CD4-positive, alpha-beta T cell (primary cell): Measurements from ENCODE around the gene IGF2BP3. TPM values are rescaled to one million over a fixed set of nuclear protein-coding genes. Genes with fewer than 3 reads are reported as not detected.

Experiments
- ATAC-seq: fragments of 200-7000 bp; cut with Tn5 transposase; one replicate; pipeline ENCODE4 v1.10.0; 2022; ENCODE audit warnings: mild to moderate bottlenecking; ENCODE audit not compliant: poor library complexity
- CTCF ChIA-PET: fragments of 350-600 bp; sonication (Branson Sonifier 250); formaldehyde crosslinking; loops from one replicate; lab custom pipeline; 2021; ENCODE audit warnings: antibody characterized with exemption, inconsistent platforms; lab: Charles Lee
- POLR2A ChIA-PET: fragments of 350-600 bp; sonication (Branson Sonifier 250); formaldehyde crosslinking; loops from one replicate; lab custom pipeline; 2021; ENCODE audit warnings: antibody characterized with exemption, inconsistent platforms; lab: Charles Lee
- DNase-seq, 14 experiments: peaks; one replicate each; pipeline ENCODE4 v3.0.0-alpha.2; 2013 to 2020; ENCODE audit warnings: mixed read lengths in 2 of 14
- H3K27ac ChIP-seq, 2 donors: one replicate each; pipeline versions ENCODE4 v1.5.1 to v1.7.0; 2013; ENCODE audit warnings: low read length in 2 of 2, low read depth in 1 of 2, mild to moderate bottlenecking in 1 of 2
- H3K27me3 ChIP-seq, 2 experiments: 1 replicate in 1 of 2; 2 replicates in 1 of 2; pipeline versions ENCODE4 v1.6.1 to v1.7.0; 2013; ENCODE audit warnings: low read length in 2 of 2, control low read depth in 1 of 2, mild to moderate bottlenecking in 1 of 2, moderate library complexity in 1 of 2; ENCODE audit not compliant: insufficient read depth in 2 of 2, control insufficient read depth in 1 of 2
- H3K36me3 ChIP-seq: one replicate; pipeline ENCODE4 v1.6.1; 2013; ENCODE audit warnings: low read length, control low read depth; ENCODE audit not compliant: insufficient read depth
- H3K4me1 ChIP-seq: one replicate; pipeline ENCODE4 v1.6.1; 2013; ENCODE audit warnings: low read length, control low read depth; ENCODE audit not compliant: insufficient read depth
- H3K4me3 ChIP-seq: one replicate; pipeline ENCODE4 v1.5.1; 2013; ENCODE audit warnings: mild to moderate bottlenecking, low read length, moderate library complexity
- H3K9me3 ChIP-seq, 2 experiments: 1 replicate in 1 of 2; 2 replicates in 1 of 2; pipeline versions ENCODE4 v1.6.1 to v1.7.0; 2013; ENCODE audit warnings: low read length in 2 of 2, mild to moderate bottlenecking in 2 of 2, control low read depth in 1 of 2, moderate library complexity in 1 of 2; ENCODE audit not compliant: control insufficient read depth in 1 of 2, insufficient read depth in 1 of 2
- H3K27ac Mint-ChIP-seq: one replicate; pipeline ENCODE4 v1.8.0; 2020; ENCODE audit warnings: mixed read lengths
- H3K27me3 Mint-ChIP-seq: one replicate; pipeline ENCODE4 v1.8.0; 2021; ENCODE audit warnings: mixed read lengths
- H3K36me3 Mint-ChIP-seq: one replicate; pipeline ENCODE4 v1.8.0; 2021; ENCODE audit warnings: low read depth, mixed read lengths
- H3K4me1 Mint-ChIP-seq: one replicate; pipeline ENCODE4 v1.8.0; 2021; ENCODE audit warnings: low read depth, mixed read lengths
- H3K4me3 Mint-ChIP-seq: one replicate; pipeline ENCODE4 v1.8.0; 2020; ENCODE audit warnings: mild to moderate bottlenecking, mixed read lengths
- H3K9me3 Mint-ChIP-seq: one replicate; pipeline ENCODE4 v1.8.0; 2020; ENCODE audit warnings: mixed read lengths
- CTCF ChIP-seq: fragments of 200-600 bp; IDR thresholded peaks from one replicate; pipeline ENCODE4 v1.8.0; 2022; ENCODE audit warnings: antibody characterized with exemption, mild to moderate bottlenecking
- intact Hi-C, 2 experiments: fragments of 100-400 bp; cut with DNase I in 1 of 2; cut with micrococcal nuclease in 1 of 2; formaldehyde crosslinking; loops; one replicate each; pipeline versions ENCODE4 v1.15.1 to v1.9.0; 2023 to 2025; cut with DNase I, micrococcal nuclease
- total RNA-seq, 174 experiments: library from RNA in 2 of 174; stranded (reverse) in 2 of 174; gene quantifications; one replicate each; pipeline ENCODE4 v1.2.3 and lab custom pipeline; 2021 to 2026

Gene IGF2BP3
- total RNA-seq, 2 experiments from 2014 or later: not detected

DNA sequence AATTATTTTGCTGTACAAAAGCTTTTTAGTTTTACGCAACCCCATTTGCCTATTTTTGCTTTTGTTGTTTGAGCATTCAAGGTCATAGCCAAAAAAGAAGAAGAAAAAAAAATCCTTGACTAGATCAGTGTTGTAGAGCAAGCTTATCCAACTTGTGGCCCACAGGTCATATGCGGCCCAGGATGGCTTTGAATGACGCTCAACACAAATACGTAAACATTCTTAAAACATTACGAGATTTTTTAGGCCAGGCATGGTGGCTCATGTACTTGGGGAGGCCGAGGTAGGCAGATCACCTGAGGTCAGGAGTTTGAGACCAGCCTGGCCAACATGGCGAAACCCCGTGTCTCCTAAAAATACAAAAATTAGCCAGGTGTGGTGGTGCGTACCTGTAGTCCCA is 179.3 kb downstream of the IGF2BP3 start:
- DNase-seq: no peak
- Histone ChIP-seq H3K27me3 (no peaks in the 10 kb centered on the region), H3K27ac (no peak overlapping the region), H3K36me3 (no peaks in the 10 kb centered on the region), H3K4me1 (peaks cover 15% of the 10 kb centered on the region), H3K4me3 (no peak overlapping the region), H3K9me3 (no peaks in the 10 kb centered on the region)
- Mint-ChIP-seq H3K27ac (no peak overlapping the region), H3K36me3 (no peaks in the 10 kb centered on the region), H3K4me3 (no peak overlapping the region), H3K4me1 (peaks cover 11% of the 10 kb centered on the region), H3K9me3 (no peaks in the 10 kb centered on the region), H3K27me3 (no peaks in the 10 kb centered on the region)
- no peak for ATAC-seq
- no peak for TF ChIP-seq CTCF
- intact Hi-C loops: loop anchor here in 1 of 2 experiments (10.0 kb wide), 2 partner anchors 394 to 436 kb away; partner anchors contain the start of gene FAM221A
- POLR2A ChIA-PET: interaction anchor here (2.0 kb wide), 1 partner anchor 55 kb away, joined by 5 read pairs; no protein-coding TSS in a partner anchor
- CTCF ChIA-PET: interaction anchor here (0.6 to 1.7 kb wide), 3 partner anchors 18 to 1376 kb away, joined by 3 read pairs; no protein-coding TSS in a partner anchor

GRCh38 chr7:23287612-23288011 is 182.7 kb downstream of the IGF2BP3 start:
- Histone ChIP-seq H3K27me3 (no peaks in the 10 kb centered on the region), H3K4me3 (no peak overlapping the region), H3K36me3 (no peaks in the 10 kb centered on the region), H3K9me3 (no peaks in the 10 kb centered on the region), H3K4me1 (peaks cover 15% of the 10 kb centered on the region), H3K27ac (no peak overlapping the region)
- Mint-ChIP-seq H3K27ac (no peak overlapping the region), H3K4me1 (peaks cover 11% of the 10 kb centered on the region), H3K27me3 (no peaks in the 10 kb centered on the region), H3K4me3 (no peak overlapping the region), H3K9me3 (no peaks in the 10 kb centered on the region), H3K36me3 (no peaks in the 10 kb centered on the region)
- TF ChIP-seq CTCF: no peak
- DNase-seq (no peak), ATAC-seq (no peak)
- POLR2A ChIA-PET: no interaction called here
- intact Hi-C loops: no loop called here
- CTCF ChIA-PET: no interaction called here

- POLR2A ChIA-PET: no interaction called here
- H3K36me3 Mint-ChIP-seq: no peaks in the 10 kb centered on the region
- ATAC-seq: no peak
- CTCF ChIA-PET: no interaction called here
- intact Hi-C loops: no loop called here
- Histone ChIP-seq H3K4me1 (peaks cover 15% of the 10 kb centered on the region), H3K9me3 (no peaks in the 10 kb centered on the region), H3K36me3 (no peaks in the 10 kb centered on the region), H3K4me3 (no peak overlapping the region), H3K27me3 (no peaks in the 10 kb centered on the region), H3K27ac (no peak overlapping the region)
- no peaks in the 10 kb centered on the region for H3K9me3 Mint-ChIP-seq
- H3K4me1 Mint-ChIP-seq: peaks cover 11% of the 10 kb centered on the region
- H3K4me3 Mint-ChIP-seq: no peak overlapping the region
- no peaks in the 10 kb centered on the region for H3K27me3 Mint-ChIP-seq
- DNase-seq: no peak
- H3K27ac Mint-ChIP-seq: no peak overlapping the region
- TF ChIP-seq CTCF: no peak
These were observed 184.3 kb downstream of the IGF2BP3 start for GRCh38 chr7:23285657-23286646.
